GM12878 (cell line): ENCODE results near the gene ANXA4. TPM values are rescaled to one million over a fixed set of nuclear protein-coding genes. Genes with fewer than 3 reads are reported as not detected.

Experiments used
- ATAC-seq: fragments of 200-7000 bp; cut with Tn5 transposase; 3 replicates; pipeline ENCODE4 v1.9.1; 2020; ENCODE audit warnings: mild to moderate bottlenecking, moderate library complexity
- BruUV-seq: library from RNA; stranded (reverse); fragments of 400-500 nt; replicated peaks from 2 replicates; lab custom pipeline; 2021; lab: Mats Ljungman, UMichigan
- CTCF ChIA-PET: fragments of 300-600 bp; sonication (Branson Sonifier 250); formaldehyde crosslinking; extraction: SDS; loops from one replicate; lab custom pipeline; 2021; ENCODE audit warnings: inconsistent platforms; lab: Yijun Ruan, JAX
- POLR2A ChIA-PET: fragments of 350-600 bp; formaldehyde crosslinking; extraction: SDS; loops from one replicate; lab custom pipeline; 2021; ENCODE audit warnings: inconsistent platforms; lab: Charles Lee
- RAD21 ChIA-PET: fragments of 300-600 bp; sonication (Branson Sonifier 250); formaldehyde crosslinking; loops from one replicate; lab custom pipeline; 2023; ENCODE audit warnings: antibody characterized with exemption; ENCODE audit not compliant: unreplicated experiment; lab: Charles Lee
- SMC1A ChIA-PET: fragments of 300-600 bp; sonication (Branson Sonifier 250); formaldehyde crosslinking; loops from one replicate; lab custom pipeline; 2023; ENCODE audit not compliant: unreplicated experiment, uncharacterized antibody; lab: Charles Lee
- DNase-seq: peaks from one replicate; pipeline ENCODE4 v3.0.0-alpha.2; 2011; ENCODE audit warnings: low read depth, low spot score
- FAIRE-seq: peaks from 3 replicates; lab custom pipeline; 2011; peaks lifted over from hg19 to GRCh38; lab: Jason Lieb, UNC
- H2AFZ ChIP-seq: 2 replicates; pipeline ENCODE4 v1.6.0; 2011; ENCODE audit warnings: low read depth, low read length, control low read depth; ENCODE audit not compliant: control insufficient read depth
- H3K27ac ChIP-seq: 2 replicates; pipeline ENCODE4 v1.5.1; 2011; ENCODE audit warnings: control low read depth; ENCODE audit not compliant: control insufficient read depth, insufficient read depth
- H3K27me3 ChIP-seq, 2 experiments: replicated peaks in 1 of 2; 2 replicates each; pipeline versions ENCODE4 v1.6.0 to v1.6.1; 2011; ENCODE audit warnings: low read length in 1 of 2; ENCODE audit not compliant: control insufficient read depth in 2 of 2, insufficient read depth in 2 of 2
- H3K36me3 ChIP-seq, 2 experiments: 2 replicates each; pipeline ENCODE4 v1.5.1; 2011; ENCODE audit warnings: low read length in 1 of 2; ENCODE audit not compliant: control insufficient read depth in 2 of 2, insufficient read depth in 2 of 2
- H3K4me1 ChIP-seq: 2 replicates; pipeline ENCODE4 v1.6.1; 2011; ENCODE audit warnings: mild to moderate bottlenecking, low read length, moderate library complexity, mixed read lengths; ENCODE audit not compliant: control insufficient read depth, insufficient read depth
- H3K4me2 ChIP-seq: 2 replicates; pipeline ENCODE4 v1.6.0; 2011; ENCODE audit warnings: control low read depth; ENCODE audit not compliant: control insufficient read depth, insufficient read depth
- H3K4me3 ChIP-seq: fragments of 200-600 bp; sonication (generic); 2 replicates; pipeline ENCODE4 v1.5.1; 2016
- H3K79me2 ChIP-seq: 2 replicates; pipeline ENCODE4 v1.6.0; 2011; ENCODE audit warnings: low read length; ENCODE audit not compliant: control insufficient read depth, insufficient read depth
- H3K9ac ChIP-seq: 2 replicates; pipeline ENCODE4 v1.8.0; 2011; ENCODE audit warnings: low read length, control low read depth, mixed read lengths; ENCODE audit not compliant: control insufficient read depth, insufficient read depth
- H3K9me3 ChIP-seq: replicated peaks from 3 replicates; pipeline ENCODE4 v1.5.1; 2011; ENCODE audit warnings: mild to moderate bottlenecking, low read length; ENCODE audit not compliant: control insufficient read depth, insufficient read depth
- H4K20me1 ChIP-seq: 2 replicates; pipeline ENCODE4 v1.6.0; 2011; ENCODE audit not compliant: control insufficient read depth, insufficient read depth
- CBX3 ChIP-seq: fragments of 200-600 bp; sonication (generic); IDR thresholded peaks from 2 replicates; pipeline ENCODE4 v1.6.1; 2016; ENCODE audit warnings: low read depth, borderline replicate concordance
- EED ChIP-seq: sonication (generic); IDR thresholded peaks from 2 replicates; pipeline ENCODE4 v1.6.1; 2016; ENCODE audit warnings: antibody characterized with exemption, low read depth
- FOXK2 ChIP-seq: fragments of 450-650 bp; IDR thresholded peaks from 2 replicates; pipeline ENCODE4 v1.6.1; 2017; ENCODE audit warnings: mild to moderate bottlenecking, moderate library complexity
- HDAC6 ChIP-seq: fragments of 200-600 bp; sonication (generic); IDR thresholded peaks from one replicate; pipeline ENCODE4 v1.8.0; 2017; ENCODE audit warnings: antibody characterized with exemption; ENCODE audit not compliant: unreplicated experiment
- IRF4 ChIP-seq: IDR thresholded peaks from 2 replicates; pipeline ENCODE4 v1.6.1; 2011; ENCODE audit warnings: low read depth, low read length
- MYC ChIP-seq: IDR thresholded peaks from 2 replicates; pipeline ENCODE4 v1.6.1; 2011; ENCODE audit warnings: mild to moderate bottlenecking, low read length, moderate library complexity, inconsistent platforms; ENCODE audit not compliant: insufficient read depth, insufficient replicate concordance, insufficient read length, severe bottlenecking
- NR2F1 ChIP-seq: fragments of 450-650 bp; conservative IDR thresholded peaks from 2 replicates; pipeline ENCODE4 v1.6.1; 2017; ENCODE audit warnings: mild to moderate bottlenecking
- RCOR1 ChIP-seq: conservative IDR thresholded peaks from 2 replicates; pipeline ENCODE4 v1.6.1; 2012; ENCODE audit warnings: low read depth, low read length, improper control_type of control experiment
- RUNX3 ChIP-seq: IDR thresholded peaks from 2 replicates; pipeline ENCODE4 v1.6.1; 2012; ENCODE audit warnings: low read length, inconsistent platforms
- SPI1 ChIP-seq: IDR thresholded peaks from 2 replicates; pipeline ENCODE4 v1.6.1; 2011; ENCODE audit warnings: low read depth, mild to moderate bottlenecking, low read length, moderate library complexity, borderline replicate concordance; ENCODE audit not compliant: insufficient read depth
- SREBF1 ChIP-seq: IDR thresholded peaks from 2 replicates; pipeline ENCODE4 v1.6.1; 2012; ENCODE audit warnings: mild to moderate bottlenecking, low read length
- WGBS: methylation state at CpG from one replicate; pipeline ENCODE4 v1.1.6; 2016; ENCODE audit warnings: low lambda C conversion rate; ENCODE audit not compliant: insufficient replicate concordance, insufficient coverage; ENCODE audit errors: missing lambda C conversion rate; 5-methylcytosine and 5-hydroxymethylcytosine counted together
- in situ Hi-C: fragments of 300-500 bp; cut with MboI; formaldehyde crosslinking; loops from 9 replicates; pipeline ENCODE4 v1.14.3; 2018; ENCODE audit warnings: mixed read lengths
- intact Hi-C: fragments of 100-400 bp; cut with micrococcal nuclease; formaldehyde crosslinking; loops from one replicate; pipeline ENCODE4 v1.14.2; 2022; ENCODE audit not compliant: unreplicated experiment
- polyA plus RNA-seq, 11 experiments: library from polyadenylated mRNA; depleted of rRNA in 4 of 11; unstranded in 6 of 11; stranded (reverse) in 5 of 11; fragments of >200 nt; fragmentation: Nextera tagmentation in 4 of 11; fragmentation: Illumina TruSeq in 1 of 11; extraction: Ambion mirVana in 4 of 11; extraction: Trizol in 1 of 11; gene quantifications; 1 replicate in 1 of 11; 2 replicates in 10 of 11; pipeline versions ENCODE4 v1.2.1 to v1.2.3, GENCODE V29; 2011 to 2016; ENCODE audit warnings: inconsistent platforms in 2 of 11, missing spikeins in 2 of 11, low read depth in 1 of 11
- total RNA-seq, 4 experiments: library from RNA; depleted of rRNA in 3 of 4; stranded (reverse); fragments of >200 nt in 3 of 4; fragmentation: Illumina TruSeq in 1 of 4; extraction: Trizol in 1 of 4; gene quantifications; 2 replicates each; pipeline versions ENCODE4 v1.2.1 to v1.2.3, GENCODE V29; 2013 to 2021
- TF ChIP-seq, protein P1 (sequence below): fragments of 450-650 bp; IDR thresholded peaks from 2 replicates; pipeline ENCODE4 v1.6.1; 2017; ENCODE audit warnings: borderline replicate concordance
- TF ChIP-seq, protein P2 (sequence below): fragments of 450-650 bp; IDR thresholded peaks from 2 replicates; pipeline ENCODE4 v1.6.1; 2017; ENCODE audit warnings: mild to moderate bottlenecking, moderate library complexity
- TF ChIP-seq, protein P3 (sequence below): IDR thresholded peaks from 2 replicates; pipeline ENCODE4 v1.6.1; 2011; ENCODE audit warnings: mild to moderate bottlenecking, low read depth, low read length, moderate library complexity; ENCODE audit not compliant: insufficient replicate concordance

Gene ANXA4
- total and polyA plus RNA-seq, 10 of the 15 experiments (the other 5 are each of a cell fraction or from before 2014, with no cell fraction given), result 16.3 to 97.2 (median 71.0) TPM

DNA sequence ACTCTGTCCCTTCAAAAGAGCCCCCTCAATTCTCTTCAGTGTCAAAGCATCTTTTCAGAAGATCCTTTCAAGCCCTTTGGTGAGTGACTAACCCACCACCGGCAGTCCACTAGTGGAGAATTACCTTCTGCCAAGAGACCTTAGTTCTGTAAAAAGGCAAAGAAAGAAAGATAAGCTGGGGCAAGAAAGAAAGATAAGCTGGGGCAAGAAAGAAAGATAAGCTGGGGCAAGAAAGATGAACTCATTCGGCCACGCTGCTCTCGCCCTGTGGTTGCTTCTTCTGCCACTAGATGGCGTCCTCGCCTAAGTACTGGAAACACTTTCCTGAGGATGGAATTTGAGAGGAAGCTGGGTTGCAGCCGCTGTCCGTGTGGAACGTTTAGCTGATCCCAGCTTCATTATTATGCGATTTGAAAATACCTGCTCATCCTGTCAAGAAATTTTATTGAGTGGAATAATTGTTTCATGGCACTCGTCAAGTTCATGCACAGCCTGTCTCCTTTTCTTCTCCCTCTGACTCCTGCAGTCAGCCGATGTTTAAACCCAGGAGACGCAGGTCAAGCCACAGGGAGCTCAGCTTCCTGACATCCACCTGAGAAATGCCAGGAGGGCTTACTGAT is 17.3 kb upstream of the ANXA4 start:
- H3K36me3 ChIP-seq, result no peaks in the 10 kb centered on the region
- no peaks in the 10 kb centered on the region for H3K79me2 ChIP-seq
- FAIRE-seq (peak; percentile 93), ATAC-seq (peak; percentile 98), DNase-seq (no peak)
- no TSS peak for BruUV-seq
- H3K4me2 ChIP-seq, result peak overlapping the region; percentile 84
- intact Hi-C loops, result loop anchor here (1.0 to 5.0 kb wide), 3 partner anchors 93 to 188 kb away; no protein-coding TSS in a partner anchor
- H3K4me1 ChIP-seq, result no peaks in the 10 kb centered on the region; the same call in 1 of the 2 replicates
- SMC1A ChIA-PET, result interaction anchor here (0.5 to 5.8 kb wide), 73 partner anchors 8 to 971 kb away, joined by 3 to 290 read pairs (median 5); partner anchors contain the start of genes ANXA4, GMCL1, MXD1 and SNRNP27
- H3K9me3 ChIP-seq, result no peaks in the 10 kb centered on the region
- in situ Hi-C loops, result loop anchor here (5.0 to 25.0 kb wide), 3 partner anchors 88 to 712 kb away; partner anchors contain the start of genes ANTXR1 and SNRNP27
- CTCF ChIA-PET, result interaction anchor here (0.6 to 5.8 kb wide), 79 partner anchors 8 to 578 kb away, joined by 3 to 408 read pairs (median 5); partner anchors contain the start of genes ANXA4, FAM136A, GMCL1 and MXD1
- H3K27me3 ChIP-seq, result no peaks in the 10 kb centered on the region
- 5% methylated on average over 13 of the region's 13 CpGs for WGBS
- peak overlapping the region; percentile 34; the same call in 1 of the 2 replicates for H3K9ac ChIP-seq
- H3K4me3 ChIP-seq, result peak overlapping the region; percentile 69; the same call in 1 of the 2 replicates
- RAD21 ChIA-PET, result interaction anchor here (0.6 to 5.7 kb wide), 72 partner anchors 8 to 569 kb away, joined by 3 to 245 read pairs (median 5); partner anchors contain the start of genes ANXA4, C2orf42, GMCL1 and MXD1
- H4K20me1 ChIP-seq, result no peaks in the 10 kb centered on the region
- peak overlapping the region; percentile 95 for H2AFZ ChIP-seq
- H3K27ac ChIP-seq, result no peak overlapping the region
- POLR2A ChIA-PET, result interaction anchor here (0.6 to 2.8 kb wide), 15 partner anchors 10 to 418 kb away, joined by 3 to 22 read pairs (median 4); partner anchors contain the start of genes ANXA4 and SNRNP27
- TF ChIP-seq IRF4 (no peak), RUNX3 (peak; percentile 76), EED (0 out of 2 replicates have a peak, but pooled peaks have one; percentile 43), CBX3 (no peak), SPI1 (peak; percentile 39; the same call in 1 of the 2 replicates), FOXK2 (no peak), HDAC6 (no peak), MYC (no peak), NR2F1 (0 out of 2 replicates have a peak, but pooled peaks have one; percentile 16), RCOR1 (0 out of 2 replicates have a peak, but pooled peaks have one; percentile 43), SREBF1 (no peak)
- TF ChIP-seq, protein P1, sequence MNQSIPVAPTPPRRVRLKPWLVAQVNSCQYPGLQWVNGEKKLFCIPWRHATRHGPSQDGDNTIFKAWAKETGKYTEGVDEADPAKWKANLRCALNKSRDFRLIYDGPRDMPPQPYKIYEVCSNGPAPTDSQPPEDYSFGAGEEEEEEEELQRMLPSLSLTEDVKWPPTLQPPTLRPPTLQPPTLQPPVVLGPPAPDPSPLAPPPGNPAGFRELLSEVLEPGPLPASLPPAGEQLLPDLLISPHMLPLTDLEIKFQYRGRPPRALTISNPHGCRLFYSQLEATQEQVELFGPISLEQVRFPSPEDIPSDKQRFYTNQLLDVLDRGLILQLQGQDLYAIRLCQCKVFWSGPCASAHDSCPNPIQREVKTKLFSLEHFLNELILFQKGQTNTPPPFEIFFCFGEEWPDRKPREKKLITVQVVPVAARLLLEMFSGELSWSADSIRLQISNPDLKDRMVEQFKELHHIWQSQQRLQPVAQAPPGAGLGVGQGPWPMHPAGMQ, result no peak
- TF ChIP-seq, protein P2, sequence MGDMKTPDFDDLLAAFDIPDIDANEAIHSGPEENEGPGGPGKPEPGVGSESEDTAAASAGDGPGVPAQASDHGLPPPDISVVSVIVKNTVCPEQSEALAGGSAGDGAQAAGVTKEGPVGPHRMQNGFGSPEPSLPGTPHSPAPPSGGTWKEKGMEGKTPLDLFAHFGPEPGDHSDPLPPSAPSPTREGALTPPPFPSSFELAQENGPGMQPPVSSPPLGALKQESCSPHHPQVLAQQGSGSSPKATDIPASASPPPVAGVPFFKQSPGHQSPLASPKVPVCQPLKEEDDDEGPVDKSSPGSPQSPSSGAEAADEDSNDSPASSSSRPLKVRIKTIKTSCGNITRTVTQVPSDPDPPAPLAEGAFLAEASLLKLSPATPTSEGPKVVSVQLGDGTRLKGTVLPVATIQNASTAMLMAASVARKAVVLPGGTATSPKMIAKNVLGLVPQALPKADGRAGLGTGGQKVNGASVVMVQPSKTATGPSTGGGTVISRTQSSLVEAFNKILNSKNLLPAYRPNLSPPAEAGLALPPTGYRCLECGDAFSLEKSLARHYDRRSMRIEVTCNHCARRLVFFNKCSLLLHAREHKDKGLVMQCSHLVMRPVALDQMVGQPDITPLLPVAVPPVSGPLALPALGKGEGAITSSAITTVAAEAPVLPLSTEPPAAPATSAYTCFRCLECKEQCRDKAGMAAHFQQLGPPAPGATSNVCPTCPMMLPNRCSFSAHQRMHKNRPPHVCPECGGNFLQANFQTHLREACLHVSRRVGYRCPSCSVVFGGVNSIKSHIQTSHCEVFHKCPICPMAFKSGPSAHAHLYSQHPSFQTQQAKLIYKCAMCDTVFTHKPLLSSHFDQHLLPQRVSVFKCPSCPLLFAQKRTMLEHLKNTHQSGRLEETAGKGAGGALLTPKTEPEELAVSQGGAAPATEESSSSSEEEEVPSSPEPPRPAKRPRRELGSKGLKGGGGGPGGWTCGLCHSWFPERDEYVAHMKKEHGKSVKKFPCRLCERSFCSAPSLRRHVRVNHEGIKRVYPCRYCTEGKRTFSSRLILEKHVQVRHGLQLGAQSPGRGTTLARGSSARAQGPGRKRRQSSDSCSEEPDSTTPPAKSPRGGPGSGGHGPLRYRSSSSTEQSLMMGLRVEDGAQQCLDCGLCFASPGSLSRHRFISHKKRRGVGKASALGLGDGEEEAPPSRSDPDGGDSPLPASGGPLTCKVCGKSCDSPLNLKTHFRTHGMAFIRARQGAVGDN, result no peak
- TF ChIP-seq, protein P3, sequence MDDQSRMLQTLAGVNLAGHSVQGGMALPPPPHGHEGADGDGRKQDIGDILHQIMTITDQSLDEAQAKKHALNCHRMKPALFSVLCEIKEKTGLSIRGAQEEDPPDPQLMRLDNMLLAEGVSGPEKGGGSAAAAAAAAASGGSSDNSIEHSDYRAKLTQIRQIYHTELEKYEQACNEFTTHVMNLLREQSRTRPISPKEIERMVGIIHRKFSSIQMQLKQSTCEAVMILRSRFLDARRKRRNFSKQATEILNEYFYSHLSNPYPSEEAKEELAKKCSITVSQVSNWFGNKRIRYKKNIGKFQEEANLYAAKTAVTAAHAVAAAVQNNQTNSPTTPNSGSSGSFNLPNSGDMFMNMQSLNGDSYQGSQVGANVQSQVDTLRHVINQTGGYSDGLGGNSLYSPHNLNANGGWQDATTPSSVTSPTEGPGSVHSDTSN, result no peak
